Spleen (tissue), 7 donors: ENCODE results near the gene CEP20.

Experiments
- POLR2A ChIP-seq, 3 donors: fragments of 450-650 bp; IDR thresholded peaks; one replicate each; pipeline ENCODE4 v1.5.1; 2017; ENCODE audit warnings: antibody characterized with exemption in 3 of 3, mild to moderate bottlenecking in 1 of 3
- POLR2AphosphoS5 ChIP-seq, 3 donors: sonication (generic); formaldehyde crosslinking; IDR thresholded peaks; one replicate each; pipeline ENCODE4 v1.5.1; 2017; ENCODE audit warnings: antibody characterized with exemption in 3 of 3
- TF ChIP-seq, protein P1 (sequence below), 11 experiments: fragments of 200-600 bp in 7 of 11; fragments of 450-650 bp in 4 of 11; sonication (generic) in 4 of 11; IDR thresholded peaks in 8 of 11; conservative IDR thresholded peaks in 3 of 11; 1 replicate in 7 of 11; 2 replicates in 4 of 11; pipeline versions ENCODE4 v1.4.0 to v1.8.0; 2016 to 2021; ENCODE audit warnings: antibody characterized with exemption in 11 of 11, inconsistent platforms in 4 of 11, mild to moderate bottlenecking in 1 of 11
- donor health status: DM: no; HTN: no; CAD: no; lungs with moderate emphysema.
- donor health status: DM: no; HTN: no; CAD: no.
- donor health status: DM: no; HTN: no; CAD: no.

DNA sequence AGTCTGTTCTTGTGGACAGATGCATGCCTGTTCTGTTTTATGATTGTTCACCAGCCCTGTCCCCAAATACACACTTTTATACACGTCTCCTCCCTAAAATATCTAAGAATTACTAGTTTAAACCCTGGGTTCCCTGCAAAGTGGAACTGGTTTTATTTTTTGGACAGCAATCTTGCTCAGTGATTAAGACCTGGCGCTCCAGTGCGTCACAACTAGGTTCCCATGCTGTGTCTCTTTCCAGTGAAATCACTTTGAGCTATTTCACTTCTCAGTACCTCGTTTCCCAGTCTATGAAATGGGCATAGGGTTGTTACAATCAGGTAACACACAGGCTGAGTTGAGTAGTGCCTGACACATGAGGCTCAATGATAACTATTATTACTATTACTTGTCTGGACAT lies 1.1 kb downstream of the CEP20 start:
- TF ChIP-seq, protein P1, sequence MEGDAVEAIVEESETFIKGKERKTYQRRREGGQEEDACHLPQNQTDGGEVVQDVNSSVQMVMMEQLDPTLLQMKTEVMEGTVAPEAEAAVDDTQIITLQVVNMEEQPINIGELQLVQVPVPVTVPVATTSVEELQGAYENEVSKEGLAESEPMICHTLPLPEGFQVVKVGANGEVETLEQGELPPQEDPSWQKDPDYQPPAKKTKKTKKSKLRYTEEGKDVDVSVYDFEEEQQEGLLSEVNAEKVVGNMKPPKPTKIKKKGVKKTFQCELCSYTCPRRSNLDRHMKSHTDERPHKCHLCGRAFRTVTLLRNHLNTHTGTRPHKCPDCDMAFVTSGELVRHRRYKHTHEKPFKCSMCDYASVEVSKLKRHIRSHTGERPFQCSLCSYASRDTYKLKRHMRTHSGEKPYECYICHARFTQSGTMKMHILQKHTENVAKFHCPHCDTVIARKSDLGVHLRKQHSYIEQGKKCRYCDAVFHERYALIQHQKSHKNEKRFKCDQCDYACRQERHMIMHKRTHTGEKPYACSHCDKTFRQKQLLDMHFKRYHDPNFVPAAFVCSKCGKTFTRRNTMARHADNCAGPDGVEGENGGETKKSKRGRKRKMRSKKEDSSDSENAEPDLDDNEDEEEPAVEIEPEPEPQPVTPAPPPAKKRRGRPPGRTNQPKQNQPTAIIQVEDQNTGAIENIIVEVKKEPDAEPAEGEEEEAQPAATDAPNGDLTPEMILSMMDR (IDR thresholded peaks at IDR 0.05 in 8 of 11, conservative IDR thresholded peaks at IDR 0.05 in 3 of 11) = no peak
- TF ChIP-seq POLR2AphosphoS5 (IDR thresholded peaks at IDR 0.05) = no peak
- TF ChIP-seq POLR2A (IDR thresholded peaks at IDR 0.05) = no peak
